IMR-90 (cell line): Measurements from ENCODE around the gene PIGH. TPM values are rescaled to one million over a fixed set of nuclear protein-coding genes. Genes with fewer than 3 reads are reported as not detected.
A peak's percentile ranks its signal among the peaks of the same experiment; 100 is the strongest.

ENCODE experiments used
- ATAC-seq: fragments of 200-7000 bp; cut with Tn5 transposase; 2 replicates; pipeline ENCODE4 v1.9.1; 2020; ENCODE audit warnings: low read depth, mild to moderate bottlenecking, moderate library complexity
- BruUV-seq: library from RNA; stranded (reverse); fragments of 400-500 nt; replicated peaks from 2 replicates; lab custom pipeline; 2021; lab: Mats Ljungman, UMichigan
- CTCF ChIA-PET: fragments of 300-600 bp; formaldehyde crosslinking; extraction: SDS; loops from one replicate; lab custom pipeline; 2021; ENCODE audit warnings: antibody characterized with exemption; lab: Yijun Ruan, JAX
- POLR2A ChIA-PET: fragments of 300-600 bp; sonication (Branson Sonifier 250); formaldehyde crosslinking; loops from one replicate; lab custom pipeline; 2022; ENCODE audit warnings: antibody characterized with exemption; ENCODE audit not compliant: unreplicated experiment; lab: Charles Lee
- DNase-seq: peaks from one replicate; pipeline ENCODE4 v3.0.0; 2013
- H2AFZ ChIP-seq: replicated peaks from 2 replicates; pipeline ENCODE3; 2013; ENCODE audit warnings: low read length, mild to moderate bottlenecking; ENCODE audit not compliant: poor library complexity
- H2AK5ac ChIP-seq: 2 replicates; pipeline ENCODE4 v1.6.1; 2013; ENCODE audit warnings: low read depth, low read length, inconsistent platforms
- H2AK9ac ChIP-seq: replicated peaks from 2 replicates; pipeline ENCODE3; 2013; ENCODE audit warnings: mild to moderate bottlenecking, low read depth, low read length, moderate library complexity; ENCODE audit not compliant: poor library complexity
- H2BK120ac ChIP-seq: 2 replicates; pipeline ENCODE4 v1.6.1; 2013; ENCODE audit warnings: low read depth, low read length, inconsistent platforms
- H2BK15ac ChIP-seq: 3 replicates; pipeline ENCODE4 v1.6.1; 2013; ENCODE audit warnings: low read depth, low read length, inconsistent platforms
- H2BK20ac ChIP-seq: 2 replicates; pipeline ENCODE4 v1.6.1; 2013; ENCODE audit warnings: low read depth, mild to moderate bottlenecking, inconsistent platforms, low read length, moderate library complexity
- H2BK5ac ChIP-seq: 2 replicates; pipeline ENCODE4 v1.6.1; 2013; ENCODE audit warnings: mild to moderate bottlenecking, low read depth, low read length, inconsistent platforms; ENCODE audit not compliant: poor library complexity, severe bottlenecking
- H3K14ac ChIP-seq: replicated peaks from 2 replicates; pipeline ENCODE4 v1.6.1; 2013; ENCODE audit warnings: low read depth, low read length, inconsistent platforms
- H3K18ac ChIP-seq: 2 replicates; pipeline ENCODE4 v1.6.1; 2013; ENCODE audit warnings: low read depth, low read length, control low read depth
- H3K23ac ChIP-seq: 2 replicates; pipeline ENCODE4 v1.6.1; 2013; ENCODE audit warnings: low read depth, low read length, inconsistent platforms
- H3K27ac ChIP-seq: 2 replicates; pipeline ENCODE4 v1.5.1; 2013; ENCODE audit warnings: mild to moderate bottlenecking, control low read depth, low read length; ENCODE audit not compliant: insufficient read depth
- H3K27me3 ChIP-seq: 2 replicates; pipeline ENCODE4 v1.6.1; 2013; ENCODE audit warnings: low read length; ENCODE audit not compliant: control insufficient read depth, insufficient read depth
- H3K36me3 ChIP-seq: 2 replicates; pipeline ENCODE4 v1.6.1; 2013; ENCODE audit warnings: low read length, mixed read lengths; ENCODE audit not compliant: control insufficient read depth, insufficient read depth
- H3K4ac ChIP-seq: 2 replicates; pipeline ENCODE4 v1.6.1; 2013; ENCODE audit warnings: low read depth, low read length, inconsistent platforms
- H3K4me1 ChIP-seq: 2 replicates; pipeline ENCODE4 v1.6.1; 2013; ENCODE audit warnings: low read length, mixed read lengths; ENCODE audit not compliant: control insufficient read depth, insufficient read depth
- H3K4me2 ChIP-seq: 2 replicates; pipeline ENCODE4 v1.6.1; 2013; ENCODE audit warnings: low read depth, mild to moderate bottlenecking, control low read depth, low read length, moderate library complexity
- H3K4me3 ChIP-seq: 2 replicates; pipeline ENCODE4 v1.5.1; 2013; ENCODE audit warnings: low read depth, mild to moderate bottlenecking, control low read depth, low read length, moderate library complexity; ENCODE audit not compliant: insufficient read depth
- H3K56ac ChIP-seq: 2 replicates; pipeline ENCODE4 v1.6.1; 2013; ENCODE audit warnings: low read length, inconsistent platforms; ENCODE audit not compliant: insufficient read depth; ENCODE audit errors: extremely low read depth
- H3K79me1 ChIP-seq, 2 experiments: 2 replicates each; pipeline ENCODE4 v1.6.1; 2013; ENCODE audit warnings: low read length in 2 of 2, inconsistent platforms in 1 of 2, low read depth in 1 of 2
- H3K9ac ChIP-seq: 2 replicates; pipeline ENCODE4 v1.6.1; 2013; ENCODE audit warnings: low read depth, low read length, control low read depth
- H3K9me1 ChIP-seq: 2 replicates; pipeline ENCODE4 v1.6.1; 2013; ENCODE audit warnings: low read length, inconsistent platforms; ENCODE audit not compliant: insufficient read depth
- H3K9me3 ChIP-seq: 2 replicates; pipeline ENCODE4 v1.6.1; 2013; ENCODE audit warnings: low read length; ENCODE audit not compliant: control insufficient read depth, insufficient read depth
- H4K20me1 ChIP-seq: 2 replicates; pipeline ENCODE4 v1.6.1; 2013; ENCODE audit warnings: low read length, inconsistent platforms; ENCODE audit not compliant: insufficient read depth
- H4K5ac ChIP-seq: 2 replicates; pipeline ENCODE4 v1.6.1; 2013; ENCODE audit warnings: mild to moderate bottlenecking, low read depth, low read length, control low read depth
- H4K8ac ChIP-seq, 2 experiments: 2 replicates each; pipeline ENCODE4 v1.6.1; 2013; ENCODE audit warnings: low read depth in 2 of 2, low read length in 2 of 2, control low read depth in 1 of 2, inconsistent platforms in 1 of 2
- H4K91ac ChIP-seq: 2 replicates; pipeline ENCODE4 v1.6.1; 2013; ENCODE audit warnings: low read depth, low read length, inconsistent platforms; ENCODE audit not compliant: insufficient read depth
- BHLHE40 ChIP-seq: fragments of 150-350 bp; IDR thresholded peaks from 2 replicates; pipeline ENCODE4 v1.6.1; 2016; ENCODE audit warnings: mild to moderate bottlenecking, low read depth, low read length
- CEBPB ChIP-seq: IDR thresholded peaks from 2 replicates; pipeline ENCODE4 v1.6.1; 2012; ENCODE audit warnings: low read depth, low read length, improper control_type of control experiment
- CHD1 ChIP-seq: IDR thresholded peaks from 2 replicates; pipeline ENCODE4 v1.6.1; 2012; ENCODE audit warnings: low read depth, low read length, improper control_type of control experiment
- FOS ChIP-seq: fragments of 150-350 bp; IDR thresholded peaks from 2 replicates; pipeline ENCODE4 v1.6.1; 2016; ENCODE audit warnings: low read depth, low read length
- MAFK ChIP-seq: IDR thresholded peaks from 2 replicates; pipeline ENCODE4 v1.6.1; 2012; ENCODE audit warnings: low read depth, low read length, improper control_type of control experiment
- MAZ ChIP-seq: IDR thresholded peaks from 2 replicates; pipeline ENCODE4 v1.6.1; 2012; ENCODE audit warnings: low read depth, mild to moderate bottlenecking, low read length, improper control_type of control experiment, moderate library complexity, borderline replicate concordance
- MXI1 ChIP-seq: IDR thresholded peaks from 2 replicates; pipeline ENCODE4 v1.6.1; 2012; ENCODE audit warnings: low read depth, mild to moderate bottlenecking, low read length, moderate library complexity, borderline replicate concordance
- NFE2L2 ChIP-seq: fragments of 150-350 bp; IDR thresholded peaks from 2 replicates; pipeline ENCODE4 v1.6.1; 2016; ENCODE audit warnings: low read depth, mild to moderate bottlenecking, low read length
- POLR2A ChIP-seq: IDR thresholded peaks from 2 replicates; pipeline ENCODE4 v1.6.1; 2012; ENCODE audit warnings: mild to moderate bottlenecking, low read depth, low read length
- RAD21 ChIP-seq: IDR thresholded peaks from 2 replicates; pipeline ENCODE4 v1.6.1; 2012; ENCODE audit warnings: low read length, improper control_type of control experiment
- RCOR1 ChIP-seq: IDR thresholded peaks from 2 replicates; pipeline ENCODE4 v1.6.1; 2012; ENCODE audit warnings: mild to moderate bottlenecking, low read length, improper control_type of control experiment; ENCODE audit not compliant: insufficient replicate concordance
- RFX5 ChIP-seq: IDR thresholded peaks from 2 replicates; pipeline ENCODE4 v1.8.0; 2012; ENCODE audit warnings: low read depth, mild to moderate bottlenecking, low read length, moderate library complexity
- SMC3 ChIP-seq: fragments of 150-350 bp; IDR thresholded peaks from 2 replicates; pipeline ENCODE4 v1.6.1; 2016; ENCODE audit warnings: low read depth, mild to moderate bottlenecking, antibody characterized with exemption, low read length, moderate library complexity
- USF2 ChIP-seq: fragments of 150-350 bp; IDR thresholded peaks from 2 replicates; pipeline ENCODE4 v1.6.1; 2017; ENCODE audit warnings: mild to moderate bottlenecking, antibody characterized with exemption, low read length, low read depth
- WGBS, 2 experiments: methylation state at CpG; one replicate each; pipeline versions ENCODE4 v1.1.5 to v1.1.7; 2013; ENCODE audit warnings: missing lambda C conversion rate in 2 of 2; ENCODE audit not compliant: insufficient read length in 1 of 2; ENCODE audit errors: extremely low coverage in 2 of 2; 5-methylcytosine and 5-hydroxymethylcytosine counted together
- dilution Hi-C: fragments of 300-500 bp; cut with HindIII; formaldehyde crosslinking; loops from one replicate; pipeline ENCODE4 v1.14.3; 2018; ENCODE audit warnings: low sequenced_read_pairs; ENCODE audit not compliant: unreplicated experiment
- in situ Hi-C: fragments of 300-500 bp; cut with MboI; formaldehyde crosslinking; loops from 3 replicates; pipeline ENCODE4 v1.14.3; 2019; ENCODE audit warnings: low sequenced_read_pairs, inconsistent platforms, mixed read lengths
- intact Hi-C: fragments of 100-400 bp; cut with micrococcal nuclease; formaldehyde crosslinking; loops from 2 replicates; pipeline ENCODE4 v1.10.0; 2022
- polyA plus RNA-seq, 3 experiments: library from polyadenylated mRNA; depleted of rRNA; stranded (reverse); fragments of >200 nt; gene quantifications; 2 replicates each; pipeline ENCODE4 v1.2.3, GENCODE V29; 2012; ENCODE audit warnings: low replicate concordance in 1 of 3
- total RNA-seq: library from RNA; depleted of rRNA; stranded (reverse); fragments of >200 nt; gene quantifications from 2 replicates; pipeline ENCODE4 v1.2.3, GENCODE V29; 2012
- TF ChIP-seq, protein P1 (sequence below): fragments of 150-350 bp; IDR thresholded peaks from 2 replicates; pipeline ENCODE4 v1.6.1; 2016; ENCODE audit warnings: low read depth, mild to moderate bottlenecking, low read length, moderate library complexity, borderline replicate concordance
- TF ChIP-seq, protein P2 (sequence below): conservative IDR thresholded peaks from 2 replicates; pipeline ENCODE4 v1.5.1; 2012; ENCODE audit warnings: mild to moderate bottlenecking, low read depth, low read length, improper control_type of control experiment

Gene PIGH
- total and polyA plus RNA-seq, 2 of the 4 experiments (the other 2 are of a cell fraction): 7.9 to 13.5 TPM

DNA sequence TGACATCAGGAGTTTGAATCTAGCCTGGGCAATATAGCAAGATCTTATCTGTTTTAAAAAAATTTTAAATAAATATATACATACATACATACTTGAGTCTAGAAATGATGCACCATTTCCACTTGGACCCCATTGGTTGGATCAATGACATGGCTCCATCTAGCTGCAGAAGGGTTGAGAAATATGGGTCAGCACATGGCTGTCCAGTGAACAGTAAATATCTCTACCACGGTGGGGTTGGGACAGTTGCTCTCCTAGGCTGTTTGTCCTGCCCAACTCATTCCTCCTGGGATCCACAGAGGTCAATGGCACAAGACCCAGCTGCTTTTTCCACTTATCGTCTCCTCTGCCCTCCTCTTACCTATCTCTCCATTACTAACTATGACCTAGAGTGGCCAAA, 43.4 kb downstream of the PIGH start:
- H3K27ac ChIP-seq: no peak overlapping the region
- H2BK5ac ChIP-seq: no peak overlapping the region
- no peak overlapping the region for H2AK9ac ChIP-seq
- no peaks in the 10 kb centered on the region for H4K20me1 ChIP-seq
- no peak overlapping the region for H2AK5ac ChIP-seq
- H3K4me2 ChIP-seq: no peak overlapping the region
- peak overlapping the region; percentile 36; the same call in 1 of the 2 replicates for H2BK120ac ChIP-seq
- no peak overlapping the region for H3K56ac ChIP-seq
- 0 out of 2 replicates have a peak overlapping the region, but pooled peaks have one; percentile 21 for H3K14ac ChIP-seq
- no peaks in the 10 kb centered on the region for H3K79me1 ChIP-seq
- TF ChIP-seq BHLHE40: no peak
- no peak for TF ChIP-seq MXI1
- TF ChIP-seq MAFK: no peak
- TF ChIP-seq, protein P1, sequence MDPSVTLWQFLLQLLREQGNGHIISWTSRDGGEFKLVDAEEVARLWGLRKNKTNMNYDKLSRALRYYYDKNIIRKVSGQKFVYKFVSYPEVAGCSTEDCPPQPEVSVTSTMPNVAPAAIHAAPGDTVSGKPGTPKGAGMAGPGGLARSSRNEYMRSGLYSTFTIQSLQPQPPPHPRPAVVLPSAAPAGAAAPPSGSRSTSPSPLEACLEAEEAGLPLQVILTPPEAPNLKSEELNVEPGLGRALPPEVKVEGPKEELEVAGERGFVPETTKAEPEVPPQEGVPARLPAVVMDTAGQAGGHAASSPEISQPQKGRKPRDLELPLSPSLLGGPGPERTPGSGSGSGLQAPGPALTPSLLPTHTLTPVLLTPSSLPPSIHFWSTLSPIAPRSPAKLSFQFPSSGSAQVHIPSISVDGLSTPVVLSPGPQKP: no peak
- TF ChIP-seq FOS: no peak
- no peak for TF ChIP-seq CEBPB
- TF ChIP-seq RCOR1: no peak
- no peak for TF ChIP-seq NFE2L2
- no peak for TF ChIP-seq RFX5
- TF ChIP-seq CHD1: no peak
- TF ChIP-seq SMC3: no peak
- no peak for TF ChIP-seq RAD21
- TF ChIP-seq USF2: no peak
- TF ChIP-seq MAZ: no peak
- TF ChIP-seq POLR2A: no peak
- TF ChIP-seq, protein P2, sequence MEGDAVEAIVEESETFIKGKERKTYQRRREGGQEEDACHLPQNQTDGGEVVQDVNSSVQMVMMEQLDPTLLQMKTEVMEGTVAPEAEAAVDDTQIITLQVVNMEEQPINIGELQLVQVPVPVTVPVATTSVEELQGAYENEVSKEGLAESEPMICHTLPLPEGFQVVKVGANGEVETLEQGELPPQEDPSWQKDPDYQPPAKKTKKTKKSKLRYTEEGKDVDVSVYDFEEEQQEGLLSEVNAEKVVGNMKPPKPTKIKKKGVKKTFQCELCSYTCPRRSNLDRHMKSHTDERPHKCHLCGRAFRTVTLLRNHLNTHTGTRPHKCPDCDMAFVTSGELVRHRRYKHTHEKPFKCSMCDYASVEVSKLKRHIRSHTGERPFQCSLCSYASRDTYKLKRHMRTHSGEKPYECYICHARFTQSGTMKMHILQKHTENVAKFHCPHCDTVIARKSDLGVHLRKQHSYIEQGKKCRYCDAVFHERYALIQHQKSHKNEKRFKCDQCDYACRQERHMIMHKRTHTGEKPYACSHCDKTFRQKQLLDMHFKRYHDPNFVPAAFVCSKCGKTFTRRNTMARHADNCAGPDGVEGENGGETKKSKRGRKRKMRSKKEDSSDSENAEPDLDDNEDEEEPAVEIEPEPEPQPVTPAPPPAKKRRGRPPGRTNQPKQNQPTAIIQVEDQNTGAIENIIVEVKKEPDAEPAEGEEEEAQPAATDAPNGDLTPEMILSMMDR: no peak
- WGBS, 2 experiments: no CpG with 5 or more reads among the region's 2 CpGs
- peak overlapping the region; percentile 49 for H2AFZ ChIP-seq
- peaks cover 7% of the 10 kb centered on the region; the same call in 1 of the 2 replicates for H3K27me3 ChIP-seq
- H3K4ac ChIP-seq: no peak overlapping the region
- ATAC-seq (no peak), DNase-seq (no peak)
- no peaks in the 10 kb centered on the region for H3K4me1 ChIP-seq
- no peaks in the 10 kb centered on the region for H3K9me1 ChIP-seq
- H3K9me3 ChIP-seq: no peaks in the 10 kb centered on the region
- H3K4me3 ChIP-seq: no peak overlapping the region
- H4K91ac ChIP-seq: peak overlapping the region; percentile 32; the same call in 1 of the 2 replicates
- no TSS peak for BruUV-seq
- no peak overlapping the region for H3K23ac ChIP-seq
- intact Hi-C loops (no loop called here), dilution Hi-C loops (no loop called here), in situ Hi-C loops (loop anchor here (10.0 kb wide), 1 partner anchor 112 kb away; no protein-coding TSS in a partner anchor)
- H3K18ac ChIP-seq: no peak overlapping the region
- CTCF ChIA-PET: interaction anchor here (1.5 to 2.3 kb wide), 3 partner anchors 15 to 30 kb away, joined by 3 to 5 read pairs (median 4); partner anchors contain the start of gene PLEKHH1
- H4K5ac ChIP-seq: no peak overlapping the region
- H3K9ac ChIP-seq: no peak overlapping the region
- POLR2A ChIA-PET: no interaction called here
- peak overlapping the region in 1 of 2 experiments; percentile 19; a peak in 1 of 4 replicates for H4K8ac ChIP-seq
- H2BK15ac ChIP-seq: no peak overlapping the region
- H2BK20ac ChIP-seq: peak overlapping the region; percentile 18; the same call in 1 of the 2 replicates
- no peaks in the 10 kb centered on the region for H3K36me3 ChIP-seq
